Measurements from ENCODE around the gene ZNRD2.

- TF ChIP-seq, protein P1, sequence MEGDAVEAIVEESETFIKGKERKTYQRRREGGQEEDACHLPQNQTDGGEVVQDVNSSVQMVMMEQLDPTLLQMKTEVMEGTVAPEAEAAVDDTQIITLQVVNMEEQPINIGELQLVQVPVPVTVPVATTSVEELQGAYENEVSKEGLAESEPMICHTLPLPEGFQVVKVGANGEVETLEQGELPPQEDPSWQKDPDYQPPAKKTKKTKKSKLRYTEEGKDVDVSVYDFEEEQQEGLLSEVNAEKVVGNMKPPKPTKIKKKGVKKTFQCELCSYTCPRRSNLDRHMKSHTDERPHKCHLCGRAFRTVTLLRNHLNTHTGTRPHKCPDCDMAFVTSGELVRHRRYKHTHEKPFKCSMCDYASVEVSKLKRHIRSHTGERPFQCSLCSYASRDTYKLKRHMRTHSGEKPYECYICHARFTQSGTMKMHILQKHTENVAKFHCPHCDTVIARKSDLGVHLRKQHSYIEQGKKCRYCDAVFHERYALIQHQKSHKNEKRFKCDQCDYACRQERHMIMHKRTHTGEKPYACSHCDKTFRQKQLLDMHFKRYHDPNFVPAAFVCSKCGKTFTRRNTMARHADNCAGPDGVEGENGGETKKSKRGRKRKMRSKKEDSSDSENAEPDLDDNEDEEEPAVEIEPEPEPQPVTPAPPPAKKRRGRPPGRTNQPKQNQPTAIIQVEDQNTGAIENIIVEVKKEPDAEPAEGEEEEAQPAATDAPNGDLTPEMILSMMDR (IDR thresholded peaks at IDR 0.05; ENCODE audit: insufficient read depth, low read length, poor library complexity, severe bottlenecking): no peak
- TF ChIP-seq EZH2phosphoT487 (conservative IDR thresholded peaks at IDR 0.05; ENCODE audit: low read length): no peak
These were observed 17.8 kb upstream of the ZNRD2 start for GRCh38 chr11:65552388-65552951.
